IMR-90 (cell line): ENCODE results near the gene KCNJ10. TPM values are rescaled to one million over a fixed set of nuclear protein-coding genes. Genes with fewer than 3 reads are reported as not detected.

ENCODE experiments used
- ATAC-seq: fragments of 200-7000 bp; cut with Tn5 transposase; 2 replicates; pipeline ENCODE4 v1.9.1; 2020; ENCODE audit warnings: low read depth, mild to moderate bottlenecking, moderate library complexity
- BruUV-seq: library from RNA; stranded (reverse); fragments of 400-500 nt; replicated peaks from 2 replicates; lab custom pipeline; 2021; lab: Mats Ljungman, UMichigan
- CTCF ChIA-PET: fragments of 300-600 bp; formaldehyde crosslinking; extraction: SDS; loops from one replicate; lab custom pipeline; 2021; ENCODE audit warnings: antibody characterized with exemption; lab: Yijun Ruan, JAX
- POLR2A ChIA-PET: fragments of 300-600 bp; sonication (Branson Sonifier 250); formaldehyde crosslinking; loops from one replicate; lab custom pipeline; 2022; ENCODE audit warnings: antibody characterized with exemption; ENCODE audit not compliant: unreplicated experiment; lab: Charles Lee
- DNase-seq: peaks from one replicate; pipeline ENCODE4 v3.0.0; 2013
- H2AFZ ChIP-seq: replicated peaks from 2 replicates; pipeline ENCODE3; 2013; ENCODE audit warnings: low read length, mild to moderate bottlenecking; ENCODE audit not compliant: poor library complexity
- H2AK5ac ChIP-seq: 2 replicates; pipeline ENCODE4 v1.6.1; 2013; ENCODE audit warnings: low read depth, low read length, inconsistent platforms
- H2AK9ac ChIP-seq: replicated peaks from 2 replicates; pipeline ENCODE3; 2013; ENCODE audit warnings: mild to moderate bottlenecking, low read depth, low read length, moderate library complexity; ENCODE audit not compliant: poor library complexity
- H2BK120ac ChIP-seq: 2 replicates; pipeline ENCODE4 v1.6.1; 2013; ENCODE audit warnings: low read depth, low read length, inconsistent platforms
- H2BK15ac ChIP-seq: 3 replicates; pipeline ENCODE4 v1.6.1; 2013; ENCODE audit warnings: low read depth, low read length, inconsistent platforms
- H2BK20ac ChIP-seq: 2 replicates; pipeline ENCODE4 v1.6.1; 2013; ENCODE audit warnings: low read depth, mild to moderate bottlenecking, inconsistent platforms, low read length, moderate library complexity
- H2BK5ac ChIP-seq: 2 replicates; pipeline ENCODE4 v1.6.1; 2013; ENCODE audit warnings: mild to moderate bottlenecking, low read depth, low read length, inconsistent platforms; ENCODE audit not compliant: poor library complexity, severe bottlenecking
- H3K14ac ChIP-seq: replicated peaks from 2 replicates; pipeline ENCODE4 v1.6.1; 2013; ENCODE audit warnings: low read depth, low read length, inconsistent platforms
- H3K18ac ChIP-seq: 2 replicates; pipeline ENCODE4 v1.6.1; 2013; ENCODE audit warnings: low read depth, low read length, control low read depth
- H3K23ac ChIP-seq: 2 replicates; pipeline ENCODE4 v1.6.1; 2013; ENCODE audit warnings: low read depth, low read length, inconsistent platforms
- H3K27ac ChIP-seq: 2 replicates; pipeline ENCODE4 v1.5.1; 2013; ENCODE audit warnings: mild to moderate bottlenecking, control low read depth, low read length; ENCODE audit not compliant: insufficient read depth
- H3K27me3 ChIP-seq: 2 replicates; pipeline ENCODE4 v1.6.1; 2013; ENCODE audit warnings: low read length; ENCODE audit not compliant: control insufficient read depth, insufficient read depth
- H3K36me3 ChIP-seq: 2 replicates; pipeline ENCODE4 v1.6.1; 2013; ENCODE audit warnings: low read length, mixed read lengths; ENCODE audit not compliant: control insufficient read depth, insufficient read depth
- H3K4ac ChIP-seq: 2 replicates; pipeline ENCODE4 v1.6.1; 2013; ENCODE audit warnings: low read depth, low read length, inconsistent platforms
- H3K4me1 ChIP-seq: 2 replicates; pipeline ENCODE4 v1.6.1; 2013; ENCODE audit warnings: low read length, mixed read lengths; ENCODE audit not compliant: control insufficient read depth, insufficient read depth
- H3K4me2 ChIP-seq: 2 replicates; pipeline ENCODE4 v1.6.1; 2013; ENCODE audit warnings: low read depth, mild to moderate bottlenecking, control low read depth, low read length, moderate library complexity
- H3K4me3 ChIP-seq: 2 replicates; pipeline ENCODE4 v1.5.1; 2013; ENCODE audit warnings: low read depth, mild to moderate bottlenecking, control low read depth, low read length, moderate library complexity; ENCODE audit not compliant: insufficient read depth
- H3K56ac ChIP-seq: 2 replicates; pipeline ENCODE4 v1.6.1; 2013; ENCODE audit warnings: low read length, inconsistent platforms; ENCODE audit not compliant: insufficient read depth; ENCODE audit errors: extremely low read depth
- H3K79me1 ChIP-seq, 2 experiments: 2 replicates each; pipeline ENCODE4 v1.6.1; 2013; ENCODE audit warnings: low read length in 2 of 2, inconsistent platforms in 1 of 2, low read depth in 1 of 2
- H3K9ac ChIP-seq: 2 replicates; pipeline ENCODE4 v1.6.1; 2013; ENCODE audit warnings: low read depth, low read length, control low read depth
- H3K9me1 ChIP-seq: 2 replicates; pipeline ENCODE4 v1.6.1; 2013; ENCODE audit warnings: low read length, inconsistent platforms; ENCODE audit not compliant: insufficient read depth
- H3K9me3 ChIP-seq: 2 replicates; pipeline ENCODE4 v1.6.1; 2013; ENCODE audit warnings: low read length; ENCODE audit not compliant: control insufficient read depth, insufficient read depth
- H4K20me1 ChIP-seq: 2 replicates; pipeline ENCODE4 v1.6.1; 2013; ENCODE audit warnings: low read length, inconsistent platforms; ENCODE audit not compliant: insufficient read depth
- H4K5ac ChIP-seq: 2 replicates; pipeline ENCODE4 v1.6.1; 2013; ENCODE audit warnings: mild to moderate bottlenecking, low read depth, low read length, control low read depth
- H4K8ac ChIP-seq, 2 experiments: 2 replicates each; pipeline ENCODE4 v1.6.1; 2013; ENCODE audit warnings: low read depth in 2 of 2, low read length in 2 of 2, control low read depth in 1 of 2, inconsistent platforms in 1 of 2
- H4K91ac ChIP-seq: 2 replicates; pipeline ENCODE4 v1.6.1; 2013; ENCODE audit warnings: low read depth, low read length, inconsistent platforms; ENCODE audit not compliant: insufficient read depth
- BHLHE40 ChIP-seq: fragments of 150-350 bp; IDR thresholded peaks from 2 replicates; pipeline ENCODE4 v1.6.1; 2016; ENCODE audit warnings: mild to moderate bottlenecking, low read depth, low read length
- CEBPB ChIP-seq: IDR thresholded peaks from 2 replicates; pipeline ENCODE4 v1.6.1; 2012; ENCODE audit warnings: low read depth, low read length, improper control_type of control experiment
- CHD1 ChIP-seq: IDR thresholded peaks from 2 replicates; pipeline ENCODE4 v1.6.1; 2012; ENCODE audit warnings: low read depth, low read length, improper control_type of control experiment
- CTCF ChIP-seq: conservative IDR thresholded peaks from 2 replicates; pipeline ENCODE4 v1.5.1; 2012; ENCODE audit warnings: mild to moderate bottlenecking, low read depth, low read length, improper control_type of control experiment
- ELK1 ChIP-seq: fragments of 150-350 bp; IDR thresholded peaks from 2 replicates; pipeline ENCODE4 v1.6.1; 2016; ENCODE audit warnings: low read depth, mild to moderate bottlenecking, low read length, moderate library complexity, borderline replicate concordance
- FOS ChIP-seq: fragments of 150-350 bp; IDR thresholded peaks from 2 replicates; pipeline ENCODE4 v1.6.1; 2016; ENCODE audit warnings: low read depth, low read length
- MAFK ChIP-seq: IDR thresholded peaks from 2 replicates; pipeline ENCODE4 v1.6.1; 2012; ENCODE audit warnings: low read depth, low read length, improper control_type of control experiment
- MAZ ChIP-seq: IDR thresholded peaks from 2 replicates; pipeline ENCODE4 v1.6.1; 2012; ENCODE audit warnings: low read depth, mild to moderate bottlenecking, low read length, improper control_type of control experiment, moderate library complexity, borderline replicate concordance
- MXI1 ChIP-seq: IDR thresholded peaks from 2 replicates; pipeline ENCODE4 v1.6.1; 2012; ENCODE audit warnings: low read depth, mild to moderate bottlenecking, low read length, moderate library complexity, borderline replicate concordance
- NFE2L2 ChIP-seq: fragments of 150-350 bp; IDR thresholded peaks from 2 replicates; pipeline ENCODE4 v1.6.1; 2016; ENCODE audit warnings: low read depth, mild to moderate bottlenecking, low read length
- POLR2A ChIP-seq: IDR thresholded peaks from 2 replicates; pipeline ENCODE4 v1.6.1; 2012; ENCODE audit warnings: mild to moderate bottlenecking, low read depth, low read length
- RAD21 ChIP-seq: IDR thresholded peaks from 2 replicates; pipeline ENCODE4 v1.6.1; 2012; ENCODE audit warnings: low read length, improper control_type of control experiment
- RCOR1 ChIP-seq: IDR thresholded peaks from 2 replicates; pipeline ENCODE4 v1.6.1; 2012; ENCODE audit warnings: mild to moderate bottlenecking, low read length, improper control_type of control experiment; ENCODE audit not compliant: insufficient replicate concordance
- RFX5 ChIP-seq: IDR thresholded peaks from 2 replicates; pipeline ENCODE4 v1.8.0; 2012; ENCODE audit warnings: low read depth, mild to moderate bottlenecking, low read length, moderate library complexity
- SMC3 ChIP-seq: fragments of 150-350 bp; IDR thresholded peaks from 2 replicates; pipeline ENCODE4 v1.6.1; 2016; ENCODE audit warnings: low read depth, mild to moderate bottlenecking, antibody characterized with exemption, low read length, moderate library complexity
- WGBS, 2 experiments: methylation state at CpG; one replicate each; pipeline versions ENCODE4 v1.1.5 to v1.1.7; 2013; ENCODE audit warnings: missing lambda C conversion rate in 2 of 2; ENCODE audit not compliant: insufficient read length in 1 of 2; ENCODE audit errors: extremely low coverage in 2 of 2; 5-methylcytosine and 5-hydroxymethylcytosine counted together
- dilution Hi-C: fragments of 300-500 bp; cut with HindIII; formaldehyde crosslinking; loops from one replicate; pipeline ENCODE4 v1.14.3; 2018; ENCODE audit warnings: low sequenced_read_pairs; ENCODE audit not compliant: unreplicated experiment
- in situ Hi-C: fragments of 300-500 bp; cut with MboI; formaldehyde crosslinking; loops from 3 replicates; pipeline ENCODE4 v1.14.3; 2019; ENCODE audit warnings: low sequenced_read_pairs, inconsistent platforms, mixed read lengths
- intact Hi-C: fragments of 100-400 bp; cut with micrococcal nuclease; formaldehyde crosslinking; loops from 2 replicates; pipeline ENCODE4 v1.10.0; 2022
- polyA plus RNA-seq, 3 experiments: library from polyadenylated mRNA; depleted of rRNA; stranded (reverse); fragments of >200 nt; gene quantifications; 2 replicates each; pipeline ENCODE4 v1.2.3, GENCODE V29; 2012; ENCODE audit warnings: low replicate concordance in 1 of 3
- total RNA-seq: library from RNA; depleted of rRNA; stranded (reverse); fragments of >200 nt; gene quantifications from 2 replicates; pipeline ENCODE4 v1.2.3, GENCODE V29; 2012
- TF ChIP-seq, protein P1 (sequence below): fragments of 150-350 bp; IDR thresholded peaks from 2 replicates; pipeline ENCODE4 v1.6.1; 2017; ENCODE audit warnings: mild to moderate bottlenecking, antibody characterized with exemption, low read length, low read depth

Gene KCNJ10
- total and polyA plus RNA-seq, 2 of the 4 experiments (the other 2 are of a cell fraction), result not detected

DNA sequence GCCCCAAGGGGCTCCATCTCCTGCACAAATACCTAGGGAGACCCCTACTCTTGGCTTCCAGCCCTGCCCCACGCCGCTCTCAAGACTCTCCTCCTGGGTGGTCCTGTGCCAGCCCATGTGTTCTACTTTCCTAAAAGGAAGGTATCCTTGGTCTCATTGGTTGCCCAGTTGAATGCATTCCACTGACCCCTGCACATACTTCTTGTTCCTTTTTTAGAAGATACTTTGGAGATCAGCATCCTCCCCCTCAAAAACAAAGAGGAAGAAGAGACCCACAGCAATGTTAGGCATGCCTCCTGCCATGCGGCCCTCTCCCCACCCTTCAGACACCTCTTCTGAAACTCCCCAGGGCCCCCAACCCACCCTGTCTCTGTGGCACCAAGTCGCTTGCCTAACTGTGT is 120.0 kb downstream of the KCNJ10 start:
- ChIA-PET POLR2A (no interaction called here), CTCF (no interaction called here)
- intact Hi-C loops, result loop anchor here (10.0 kb wide), 1 partner anchor 425 kb away; no protein-coding TSS in a partner anchor

More for the DNA sequence above, 120.0 kb downstream of the KCNJ10 start:
- no peak overlapping the region for H2AK5ac ChIP-seq
- no peak overlapping the region for H3K14ac ChIP-seq
- H2AFZ ChIP-seq, result no peak overlapping the region
- DNase-seq (no peak), ATAC-seq (no peak)
- no peak overlapping the region for H3K56ac ChIP-seq
- H3K4me2 ChIP-seq, result no peak overlapping the region
- H2BK5ac ChIP-seq, result no peak overlapping the region
- H3K4me1 ChIP-seq, result peaks cover 2% of the 10 kb centered on the region; the same call in 1 of the 2 replicates
- H2BK20ac ChIP-seq, result no peak overlapping the region
- no peaks in the 10 kb centered on the region for H4K20me1 ChIP-seq
- H3K18ac ChIP-seq, result no peak overlapping the region
- H3K9me3 ChIP-seq, result no peaks in the 10 kb centered on the region
- no TSS peak for BruUV-seq
- H4K91ac ChIP-seq, result no peak overlapping the region
- WGBS, 2 experiments, result no CpG with 5 or more reads among the region's 4 CpGs
- peaks cover 22% of the 10 kb centered on the region for H3K27me3 ChIP-seq
- no peak overlapping the region for H3K9ac ChIP-seq
- H3K4me3 ChIP-seq, result no peak overlapping the region
- H3K27ac ChIP-seq, result no peak overlapping the region
- H3K23ac ChIP-seq, result no peak overlapping the region
- no peaks in the 10 kb centered on the region for H3K9me1 ChIP-seq
- no peak overlapping the region for H3K4ac ChIP-seq
- in situ Hi-C loops, result no loop called here
- dilution Hi-C loops, result no loop called here
- no peak overlapping the region for H2BK120ac ChIP-seq
- no peak for TF ChIP-seq FOS
- TF ChIP-seq, protein P1, sequence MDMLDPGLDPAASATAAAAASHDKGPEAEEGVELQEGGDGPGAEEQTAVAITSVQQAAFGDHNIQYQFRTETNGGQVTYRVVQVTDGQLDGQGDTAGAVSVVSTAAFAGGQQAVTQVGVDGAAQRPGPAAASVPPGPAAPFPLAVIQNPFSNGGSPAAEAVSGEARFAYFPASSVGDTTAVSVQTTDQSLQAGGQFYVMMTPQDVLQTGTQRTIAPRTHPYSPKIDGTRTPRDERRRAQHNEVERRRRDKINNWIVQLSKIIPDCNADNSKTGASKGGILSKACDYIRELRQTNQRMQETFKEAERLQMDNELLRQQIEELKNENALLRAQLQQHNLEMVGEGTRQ, result no peak
- no peak for TF ChIP-seq ELK1
- no peak for TF ChIP-seq RAD21
- TF ChIP-seq MAZ, result no peak
- TF ChIP-seq RFX5, result no peak
- no peak for TF ChIP-seq CHD1
- no peak for TF ChIP-seq RCOR1
- no peak for TF ChIP-seq POLR2A
- no peak for TF ChIP-seq CTCF
- TF ChIP-seq BHLHE40, result no peak
- no peak for TF ChIP-seq NFE2L2
- no peak for TF ChIP-seq SMC3
- no peak for TF ChIP-seq MAFK
- no peak for TF ChIP-seq MXI1
- TF ChIP-seq CEBPB, result no peak
- H4K8ac ChIP-seq, result no peak overlapping the region
- H4K5ac ChIP-seq, result no peak overlapping the region
- H2BK15ac ChIP-seq, result no peak overlapping the region
- H3K79me1 ChIP-seq, result no peaks in the 10 kb centered on the region
- H2AK9ac ChIP-seq, result no peak overlapping the region
- H3K36me3 ChIP-seq, result no peaks in the 10 kb centered on the region
